RWPE2 (cell line): ENCODE measurements around the gene RTN4.

Experiments
- ATAC-seq: fragments of 200-7000 bp; cut with Tn5 transposase; 3 replicates; pipeline ENCODE4 v1.9.1; 2021; ENCODE audit warnings: low read depth
- DNase-seq: peaks from one replicate; pipeline ENCODE4 v3.0.0-alpha.2; 2020; ENCODE audit warnings: low spot score
- H3K27ac ChIP-seq: fragments of 450-650 bp; 2 replicates; pipeline ENCODE4 v1.5.1; 2017; ENCODE audit warnings: mild to moderate bottlenecking; ENCODE audit not compliant: poor library complexity, severe bottlenecking
- H3K27me3 ChIP-seq: fragments of 250-450 bp; sonication (Bioruptor Pico); 2 replicates; pipeline ENCODE4 v1.5.1; 2021; ENCODE audit warnings: mild to moderate bottlenecking, moderate library complexity; ENCODE audit not compliant: insufficient read depth, poor library complexity, severe bottlenecking
- H3K36me3 ChIP-seq: fragments of 250-450 bp; sonication (Bioruptor Pico); 2 replicates; pipeline ENCODE4 v1.5.1; 2020; ENCODE audit warnings: low read depth, mild to moderate bottlenecking, moderate library complexity
- H3K4me1 ChIP-seq: fragments of 250-450 bp; sonication (Bioruptor Pico); 2 replicates; pipeline ENCODE4 v1.5.1; 2021; ENCODE audit warnings: mild to moderate bottlenecking, moderate library complexity; ENCODE audit not compliant: insufficient read depth, poor library complexity, severe bottlenecking
- H3K4me3 ChIP-seq: fragments of 250-450 bp; sonication (Bioruptor Pico); 2 replicates; pipeline ENCODE4 v1.5.1; 2021; ENCODE audit warnings: mild to moderate bottlenecking, moderate library complexity; ENCODE audit not compliant: severe bottlenecking
- H3K9me3 ChIP-seq: fragments of 250-450 bp; sonication (Bioruptor Pico); 2 replicates; pipeline ENCODE4 v1.5.1; 2021; ENCODE audit warnings: mild to moderate bottlenecking, moderate library complexity; ENCODE audit not compliant: severe bottlenecking
- TF ChIP-seq, protein P1 (sequence below): fragments of 450-650 bp; IDR thresholded peaks from one replicate; pipeline ENCODE4 v1.5.1; 2017; ENCODE audit warnings: mild to moderate bottlenecking, moderate library complexity; ENCODE audit not compliant: poor library complexity, severe bottlenecking

The RTN4 gene

GRCh38 chr2:54939446-54940118 lies 110.7 kb downstream of the RTN4 start:
- Histone ChIP-seq H3K36me3 (no peaks in the 10 kb centered on the region), H3K4me3 (no peak overlapping the region), H3K27ac (no peak overlapping the region), H3K4me1 (no peaks in the 10 kb centered on the region), H3K27me3 (no peaks in the 10 kb centered on the region), H3K9me3 (no peaks in the 10 kb centered on the region)
- no peak for ATAC-seq
- no peak for DNase-seq
- TF ChIP-seq, protein P1, sequence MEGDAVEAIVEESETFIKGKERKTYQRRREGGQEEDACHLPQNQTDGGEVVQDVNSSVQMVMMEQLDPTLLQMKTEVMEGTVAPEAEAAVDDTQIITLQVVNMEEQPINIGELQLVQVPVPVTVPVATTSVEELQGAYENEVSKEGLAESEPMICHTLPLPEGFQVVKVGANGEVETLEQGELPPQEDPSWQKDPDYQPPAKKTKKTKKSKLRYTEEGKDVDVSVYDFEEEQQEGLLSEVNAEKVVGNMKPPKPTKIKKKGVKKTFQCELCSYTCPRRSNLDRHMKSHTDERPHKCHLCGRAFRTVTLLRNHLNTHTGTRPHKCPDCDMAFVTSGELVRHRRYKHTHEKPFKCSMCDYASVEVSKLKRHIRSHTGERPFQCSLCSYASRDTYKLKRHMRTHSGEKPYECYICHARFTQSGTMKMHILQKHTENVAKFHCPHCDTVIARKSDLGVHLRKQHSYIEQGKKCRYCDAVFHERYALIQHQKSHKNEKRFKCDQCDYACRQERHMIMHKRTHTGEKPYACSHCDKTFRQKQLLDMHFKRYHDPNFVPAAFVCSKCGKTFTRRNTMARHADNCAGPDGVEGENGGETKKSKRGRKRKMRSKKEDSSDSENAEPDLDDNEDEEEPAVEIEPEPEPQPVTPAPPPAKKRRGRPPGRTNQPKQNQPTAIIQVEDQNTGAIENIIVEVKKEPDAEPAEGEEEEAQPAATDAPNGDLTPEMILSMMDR: no peak

DNA sequence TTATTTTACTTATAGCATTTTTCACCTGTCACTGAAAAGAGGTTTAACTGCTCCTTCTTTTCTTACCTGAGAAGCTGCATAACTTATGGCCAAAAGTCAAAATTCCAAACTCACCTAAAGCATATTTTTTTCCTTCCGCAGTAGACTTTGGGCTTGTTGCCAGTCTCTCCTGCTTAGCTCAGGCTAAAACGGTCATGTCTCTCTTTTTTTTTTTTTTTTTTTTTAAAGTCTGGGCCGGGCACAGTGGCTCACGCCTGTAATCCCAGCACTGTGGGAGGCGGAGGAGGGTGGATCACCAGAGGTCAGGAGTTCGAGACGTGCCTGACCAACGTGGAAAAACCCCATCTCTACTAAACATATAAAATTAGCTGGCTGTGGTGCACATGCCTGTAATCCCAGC lies 113.5 kb downstream of the RTN4 start:
- no peaks in the 10 kb centered on the region for H3K27me3 ChIP-seq
- DNase-seq: no peak
- H3K27ac ChIP-seq: no peak overlapping the region
- TF ChIP-seq, protein P1: no peak
- no peaks in the 10 kb centered on the region for H3K36me3 ChIP-seq
- ATAC-seq: no peak
- H3K9me3 ChIP-seq: no peaks in the 10 kb centered on the region
- no peak overlapping the region for H3K4me3 ChIP-seq
- no peaks in the 10 kb centered on the region for H3K4me1 ChIP-seq

GRCh38 chr2:54935389-54935788 lies 114.9 kb downstream of the RTN4 start:
- Histone ChIP-seq H3K9me3 (no peaks in the 10 kb centered on the region), H3K27ac (no peak overlapping the region), H3K27me3 (no peaks in the 10 kb centered on the region), H3K36me3 (no peaks in the 10 kb centered on the region), H3K4me3 (no peak overlapping the region), H3K4me1 (no peaks in the 10 kb centered on the region)
- TF ChIP-seq, protein P1: no peak
- DNase-seq (no peak), ATAC-seq (no peak)

DNA sequence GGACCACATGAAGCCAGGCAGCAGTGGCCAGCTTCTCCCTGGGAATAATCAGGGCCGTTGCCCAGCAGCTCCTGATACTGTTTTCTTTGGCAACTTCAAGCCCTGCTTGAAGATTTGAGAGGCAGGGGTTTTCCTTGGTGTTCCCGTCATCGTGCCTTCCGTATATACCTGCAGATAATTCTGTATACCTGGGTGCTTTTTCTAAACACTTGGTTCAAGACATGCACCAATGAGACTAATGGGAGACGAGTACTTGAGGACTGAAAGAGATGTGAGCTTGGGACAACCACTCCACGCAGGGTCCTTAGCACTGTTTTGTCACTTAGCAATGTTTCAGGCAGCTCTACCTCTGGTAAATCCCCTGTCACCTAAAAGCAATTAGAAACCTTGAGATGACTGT lies 118.8 kb downstream of the RTN4 start:
- Histone ChIP-seq H3K4me3 (no peak overlapping the region), H3K9me3 (no peaks in the 10 kb centered on the region), H3K27me3 (no peaks in the 10 kb centered on the region), H3K36me3 (no peaks in the 10 kb centered on the region), H3K27ac (no peak overlapping the region), H3K4me1 (peaks cover 5% of the 10 kb centered on the region)
- DNase-seq (no peak), ATAC-seq (no peak)
- TF ChIP-seq, protein P1: no peak

DNA sequence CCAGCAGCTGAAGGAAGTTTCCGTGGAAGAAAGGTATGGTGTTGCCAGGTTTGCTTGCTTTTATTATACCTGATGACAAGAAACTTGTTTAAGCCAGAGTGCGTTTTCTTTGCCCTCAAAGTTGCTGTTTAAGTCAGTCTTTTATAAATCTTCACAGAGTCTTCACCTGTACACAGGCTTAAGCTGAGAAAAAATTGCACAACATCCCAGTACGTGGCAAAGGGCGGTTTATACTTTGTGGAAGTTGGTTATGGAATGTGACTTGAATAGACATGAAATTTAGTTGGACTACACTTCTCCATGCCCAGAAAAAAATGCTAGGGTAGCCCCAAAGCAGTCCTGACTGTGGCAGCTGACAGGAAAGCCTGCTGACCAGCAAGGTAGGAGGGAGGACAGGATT lies 121.5 kb downstream of the RTN4 start:
- no peaks in the 10 kb centered on the region for H3K9me3 ChIP-seq
- H3K27me3 ChIP-seq: no peaks in the 10 kb centered on the region
- H3K27ac ChIP-seq: no peak overlapping the region
- H3K36me3 ChIP-seq: no peaks in the 10 kb centered on the region
- H3K4me1 ChIP-seq: peaks cover 5% of the 10 kb centered on the region
- H3K4me3 ChIP-seq: no peak overlapping the region
- TF ChIP-seq, protein P1: no peak
- DNase-seq: no peak
- peak; percentile 72 for ATAC-seq
